Suppressor macrophage treated with lipopolysaccharide for 4 hours (primary cell): ENCODE data around the gene XYLT1.
A peak's percentile ranks its signal among the peaks of the same experiment; 100 is the strongest.

ENCODE experiments used
- DNase-seq: peaks from one replicate; pipeline ENCODE4 v3.0.0-alpha.2; 2020

XYLT1 gene

GRCh38 chr16:17213025-17213424 is 257.7 kb downstream of the XYLT1 start:
- DNase-seq: no peak

- DNase-seq: no peak
Measured at GRCh38 chr16:17212606-17213005, 258.2 kb downstream of the XYLT1 start.

DNA sequence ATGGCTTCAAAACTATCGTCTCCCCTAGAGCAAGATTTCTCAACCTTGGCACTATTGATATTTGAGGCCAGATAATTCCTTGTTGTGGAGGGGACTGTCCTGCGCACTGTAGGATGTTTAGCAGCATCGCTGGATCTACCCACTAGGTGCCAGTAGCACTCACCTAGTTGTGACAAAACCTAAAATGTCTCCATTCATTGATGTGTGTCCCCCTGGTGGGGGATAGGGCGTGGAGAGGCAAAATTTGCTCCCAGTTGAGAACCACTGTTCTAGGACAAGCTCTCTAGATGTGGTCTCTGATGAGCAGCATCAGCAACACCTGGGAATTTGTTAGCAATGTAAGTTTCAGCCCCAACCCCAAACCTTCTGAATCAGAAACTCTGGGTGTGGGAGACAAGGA is 259.0 kb downstream of the XYLT1 start:
- no peak for DNase-seq

GRCh38 chr16:17206712-17207111 is 264.0 kb downstream of the XYLT1 start:
- no peak for DNase-seq

GRCh38 chr16:17205279-17206211 is 265.2 kb downstream of the XYLT1 start:
- DNase-seq: no peak

GRCh38 chr16:17204644-17205043 is 266.1 kb downstream of the XYLT1 start:
- DNase-seq: peak; percentile 67

DNA sequence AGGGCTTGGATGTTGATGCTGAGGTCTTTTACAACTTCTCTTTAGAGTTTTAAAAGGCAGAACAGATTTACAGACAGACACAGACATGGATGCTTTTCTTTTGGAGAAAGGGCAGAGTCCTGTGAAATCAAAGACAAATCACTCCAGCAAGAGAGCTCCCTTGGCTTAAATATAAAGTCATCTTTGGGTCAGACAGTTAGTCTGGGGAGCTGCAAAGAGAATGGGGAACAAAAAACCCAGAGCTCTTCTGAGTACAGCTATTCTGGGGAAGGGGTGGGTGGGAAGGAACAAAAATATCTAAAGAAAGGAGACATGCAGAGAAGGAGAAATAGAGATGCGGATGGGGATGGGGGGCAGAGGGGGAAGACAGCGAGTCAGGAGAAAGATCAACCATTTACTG is 266.6 kb downstream of the XYLT1 start:
- no peak for DNase-seq

DNA sequence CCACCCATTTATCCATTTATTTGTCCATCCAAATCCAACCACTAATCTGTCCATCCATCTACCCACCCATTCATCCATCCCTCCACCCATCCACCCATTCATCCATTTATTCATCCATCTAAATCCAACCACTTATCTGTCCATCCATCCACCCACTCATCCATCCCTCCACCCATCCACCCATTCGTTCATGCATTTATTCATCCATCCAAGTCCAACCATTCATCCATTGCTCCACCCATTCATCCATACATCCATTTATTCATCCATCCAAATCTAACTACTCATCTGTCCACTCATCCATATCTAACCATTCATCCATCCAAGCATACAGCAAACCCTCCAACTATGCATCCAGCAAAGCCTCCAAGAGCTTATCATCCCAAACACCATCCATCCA is 267.3 kb downstream of the XYLT1 start:
- no peak for DNase-seq

GRCh38 chr16:17199135-17199534 is 271.6 kb downstream of the XYLT1 start:
- no peak for DNase-seq

- no peak for DNase-seq
Measured at GRCh38 chr16:17196526-17196925, 274.2 kb downstream of the XYLT1 start.

DNA sequence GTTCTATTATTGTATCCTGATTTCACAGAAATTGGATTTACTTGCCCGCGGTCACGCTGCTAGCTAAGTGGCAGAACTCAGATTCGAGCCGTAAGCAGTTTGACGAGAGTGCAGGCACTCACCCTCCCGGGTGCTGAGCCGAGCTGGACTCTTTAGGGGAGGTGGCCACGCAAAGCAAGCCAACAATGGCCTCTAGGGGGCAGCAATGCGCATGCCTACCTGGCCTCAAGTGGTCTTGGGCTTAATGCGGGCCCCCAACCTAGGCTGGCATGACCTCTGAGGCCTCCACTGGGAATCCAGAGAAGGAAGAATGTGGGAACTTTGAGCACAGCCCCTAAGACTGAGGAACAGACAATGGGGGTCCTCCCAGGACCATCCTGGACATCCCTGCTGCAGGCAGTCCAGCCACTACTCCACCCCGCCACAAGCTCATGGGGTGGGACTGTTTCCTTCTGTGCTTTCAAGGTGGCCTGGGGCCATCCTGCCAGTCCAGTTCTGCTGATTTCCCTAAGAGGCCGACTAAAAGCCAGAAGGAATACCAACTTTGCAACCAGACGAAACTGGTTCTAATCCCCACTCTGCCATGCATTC is 276.5 kb downstream of the XYLT1 start:
- DNase-seq: peak; percentile 63

GRCh38 chr16:17193566-17194100 is 277.1 kb downstream of the XYLT1 start:
- DNase-seq: peak; percentile 28

DNA sequence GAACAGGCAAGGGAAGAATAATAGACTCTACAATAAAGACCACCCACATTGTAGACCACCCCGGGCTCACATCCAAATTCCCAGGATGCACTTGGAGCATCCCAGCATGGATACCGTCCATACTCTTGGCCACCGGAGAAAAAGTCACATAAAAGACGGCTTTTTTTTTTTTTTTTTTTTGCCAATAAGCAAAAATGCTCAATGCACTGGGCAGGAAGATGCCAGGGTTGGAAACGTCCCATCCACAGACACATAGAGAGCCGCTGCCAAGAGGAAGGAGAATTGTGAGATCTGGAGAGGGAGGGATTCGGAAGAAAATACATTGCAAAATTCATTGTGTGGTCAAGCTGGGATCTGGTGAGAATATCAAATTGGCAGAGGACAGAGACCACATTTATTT is 286.7 kb downstream of the XYLT1 start:
- DNase-seq: no peak

- peak; percentile 44 for DNase-seq
Measured at GRCh38 chr16:17177959-17178905, 292.5 kb downstream of the XYLT1 start.

GRCh38 chr16:17177242-17177958 is 293.4 kb downstream of the XYLT1 start:
- no peak for DNase-seq

GRCh38 chr16:17176199-17176598 is 294.6 kb downstream of the XYLT1 start:
- DNase-seq: no peak

- DNase-seq: peak; percentile 91
Measured at GRCh38 chr16:17173281-17173680, 297.5 kb downstream of the XYLT1 start.

DNA sequence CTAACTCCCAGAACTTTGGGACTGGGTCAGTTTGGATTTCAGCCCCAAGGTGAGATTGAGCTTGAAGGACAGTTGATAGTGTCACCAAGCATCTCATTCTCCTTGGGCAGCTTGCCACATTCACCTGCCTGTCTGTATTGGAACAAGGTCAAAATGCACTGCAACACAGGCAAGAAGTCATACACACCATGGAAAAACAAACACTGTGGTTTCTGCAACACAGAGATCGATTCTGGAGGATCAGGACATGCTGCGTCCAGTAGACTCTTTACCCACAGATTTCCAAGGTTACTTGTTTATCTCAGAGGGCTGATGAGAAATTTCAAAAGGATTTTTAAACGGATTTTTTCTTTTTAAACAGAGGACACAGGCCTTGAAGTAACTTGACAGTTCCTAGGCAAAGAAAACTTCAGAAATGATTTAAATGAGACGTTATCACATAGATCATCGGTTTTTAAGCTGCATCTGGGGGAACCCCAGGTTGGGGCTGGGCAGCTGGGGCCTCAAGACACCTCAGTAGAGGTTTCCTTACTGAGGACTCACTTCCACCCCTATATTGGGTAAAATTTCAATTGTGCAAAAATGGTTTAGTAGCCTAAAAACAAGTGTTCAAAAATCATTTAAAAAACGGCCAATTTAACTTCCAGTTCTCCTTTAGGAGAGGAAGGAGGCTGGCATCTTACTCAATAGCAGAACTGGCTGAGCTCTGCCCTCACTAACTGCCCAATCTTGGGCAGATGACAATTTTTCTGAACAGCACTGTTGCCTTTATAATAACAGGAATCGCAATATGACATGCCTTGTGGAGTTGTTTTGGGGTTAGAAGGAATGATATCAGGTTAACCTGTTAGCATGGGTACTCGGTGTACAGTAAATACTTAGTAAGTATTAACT is 299.3 kb downstream of the XYLT1 start:
- peak; percentile 79 for DNase-seq

- DNase-seq: no peak
Measured at GRCh38 chr16:17170435-17170834, 300.3 kb downstream of the XYLT1 start.

GRCh38 chr16:17168181-17168580 is 302.6 kb downstream of the XYLT1 start:
- DNase-seq: peak; percentile 16

DNA sequence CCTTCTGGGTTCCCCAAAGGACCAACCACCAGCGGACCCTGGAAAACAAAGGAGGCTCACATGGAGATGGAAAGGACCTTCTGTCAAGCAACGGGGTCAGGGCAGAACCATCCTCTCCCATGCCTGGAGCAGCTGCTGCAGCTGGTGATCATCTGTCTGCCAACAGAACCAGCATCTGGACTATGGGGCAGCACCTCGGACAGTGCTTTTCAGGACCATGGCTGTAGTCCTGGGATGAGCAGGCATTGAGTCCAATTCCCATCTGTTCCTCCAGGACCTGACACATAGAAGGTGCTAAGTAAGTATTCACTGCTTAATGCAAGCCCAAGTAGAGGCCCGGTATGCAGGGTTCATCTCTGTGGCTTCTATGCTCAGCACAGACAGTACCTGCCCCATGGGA is 304.7 kb downstream of the XYLT1 start:
- DNase-seq: no peak
